Measurements from ENCODE around the gene ARSG.

GRCh38 chr17:68379692-68380677 lies 88.7 kb downstream of the ARSG start:
- no peak for TF ChIP-seq POLR2A (IDR thresholded peaks at IDR 0.05; ENCODE audit: insufficient read depth in 1 of 2, low read depth in 2 of 2, low read length in 2 of 2)
- TF ChIP-seq ZNF839 (CRISPR knock-in tag; IDR thresholded peaks at IDR 0.05; ENCODE audit: borderline replicate concordance) = no peak
- TF ChIP-seq ZNF101 (CRISPR knock-in tag; IDR thresholded peaks at IDR 0.05; ENCODE audit: borderline replicate concordance, low read depth) = no peak
- no peak for TF ChIP-seq CBX2 (IDR thresholded peaks at IDR 0.05; ENCODE audit: low read depth, low read length)
- no peak for TF ChIP-seq CBX2 (CRISPR knock-in tag; IDR thresholded peaks at IDR 0.05; ENCODE audit: low read depth)
- TF ChIP-seq ZNF639 (CRISPR knock-in tag; conservative IDR thresholded peaks at IDR 0.05) = no peak
- no peak for TF ChIP-seq ZSCAN20 (CRISPR knock-in tag; IDR thresholded peaks at IDR 0.05; ENCODE audit: borderline replicate concordance)
- TF ChIP-seq EZH2 (conservative IDR thresholded peaks at IDR 0.05; ENCODE audit: low read depth, low read length) = no peak
- TF ChIP-seq CTCF (CRISPR knock-in tag; IDR thresholded peaks at IDR 0.05) = no peak
- 0 out of 2 replicates have a peak, but pooled peaks have one; percentile 26 for TF ChIP-seq SP4 (CRISPR knock-in tag; IDR thresholded peaks at IDR 0.05)
- TF ChIP-seq SAP130 (CRISPR knock-in tag; IDR thresholded peaks at IDR 0.05; ENCODE audit: low read depth) = peak; percentile 71
- TF ChIP-seq GATAD1 (CRISPR knock-in tag; IDR thresholded peaks at IDR 0.05) = peak; percentile 28; the same call in 1 of the 2 replicates
- no peak for TF ChIP-seq JUN (CRISPR knock-in tag; IDR thresholded peaks at IDR 0.05)
- no peak for TF ChIP-seq ARHGAP35 (CRISPR knock-in tag; IDR thresholded peaks at IDR 0.05; ENCODE audit: borderline replicate concordance)
- no peak for TF ChIP-seq FOXO4 (CRISPR knock-in tag; conservative IDR thresholded peaks at IDR 0.05)
